ENCODE results near the gene RUNX2. TPM values are rescaled to one million over a fixed set of nuclear protein-coding genes. Genes with fewer than 3 reads are reported as not detected.

The RUNX2 gene
- total RNA-seq, 6 experiments from 2014 or later: 7.4 to 12.7 (median 10.8) TPM

GRCh38 chr6:45626087-45626891 lies 298.2 kb downstream of the RUNX2 start:
- no peaks in the 10 kb centered on the region for H3K9me3 Mint-ChIP-seq
- peak overlapping the region; percentile 95 for H3K27ac Mint-ChIP-seq
- no peaks in the 10 kb centered on the region for H3K36me3 Mint-ChIP-seq (ENCODE audit: low read depth)
- no peak for TF ChIP-seq CTCF (IDR thresholded peaks at IDR 0.05)
- H3K4me1 Mint-ChIP-seq (ENCODE audit: low read depth): peaks cover 46% of the 10 kb centered on the region
- peak overlapping the region; percentile 77 for H3K4me3 Mint-ChIP-seq
- peak; percentile 93 for DNase-seq
- peaks cover 3% of the 10 kb centered on the region; the same call in 1 of the 2 replicates for H3K27me3 Mint-ChIP-seq (ENCODE audit: insufficient read depth)

GRCh38 chr6:45630314-45630713 lies 302.2 kb downstream of the RUNX2 start:
- Mint-ChIP-seq H3K9me3 (no peaks in the 10 kb centered on the region), H3K4me3 (no peak overlapping the region), H3K36me3 (ENCODE audit: low read depth) (no peaks in the 10 kb centered on the region), H3K27me3 (ENCODE audit: insufficient read depth) (peaks cover 5% of the 10 kb centered on the region), H3K27ac (peak overlapping the region; percentile 50; the same call in 1 of the 2 replicates), H3K4me1 (ENCODE audit: low read depth) (peaks cover 38% of the 10 kb centered on the region)
- no peak for TF ChIP-seq CTCF (IDR thresholded peaks at IDR 0.05)
- DNase-seq: no peak

- Mint-ChIP-seq H3K4me3 (no peak overlapping the region), H3K27ac (peak overlapping the region; percentile 50)
Observed at GRCh38 chr6:45630801-45631200, 302.7 kb downstream of the RUNX2 start.

DNA sequence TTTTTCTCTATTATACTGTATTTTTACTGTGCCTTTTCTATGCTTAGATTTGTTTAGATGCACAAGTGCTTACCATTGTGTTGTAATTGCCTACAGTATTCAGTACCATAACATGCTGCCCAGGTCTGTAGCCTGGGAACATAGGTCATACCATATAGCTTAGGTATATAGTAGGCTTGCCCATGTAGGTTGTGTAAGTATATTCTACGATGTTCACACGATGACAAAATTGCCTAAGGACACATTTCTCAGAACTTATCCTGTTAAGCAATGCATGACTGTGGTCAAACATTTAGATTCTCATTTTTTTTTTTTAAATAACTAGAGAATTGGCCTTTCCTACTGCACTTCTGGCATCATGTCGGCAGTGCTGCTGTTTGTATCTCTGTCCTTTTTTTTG lies 303.3 kb downstream of the RUNX2 start:
- no peaks in the 10 kb centered on the region for H3K9me3 Mint-ChIP-seq
- H3K4me1 Mint-ChIP-seq (ENCODE audit: low read depth): peaks cover 28% of the 10 kb centered on the region
- H3K4me3 Mint-ChIP-seq: no peak overlapping the region
- H3K36me3 Mint-ChIP-seq (ENCODE audit: low read depth): no peaks in the 10 kb centered on the region
- DNase-seq: no peak
- no peak for TF ChIP-seq CTCF (IDR thresholded peaks at IDR 0.05)
- peaks cover 5% of the 10 kb centered on the region for H3K27me3 Mint-ChIP-seq (ENCODE audit: insufficient read depth)
- H3K27ac Mint-ChIP-seq: no peak overlapping the region

More at GRCh38 chr6:45630801-45631200, 302.7 kb downstream of the RUNX2 start:
- Mint-ChIP-seq H3K4me1 (ENCODE audit: low read depth) (peaks cover 34% of the 10 kb centered on the region), H3K36me3 (ENCODE audit: low read depth) (no peaks in the 10 kb centered on the region), H3K9me3 (no peaks in the 10 kb centered on the region), H3K27me3 (ENCODE audit: insufficient read depth) (peaks cover 5% of the 10 kb centered on the region)
- no peak for TF ChIP-seq CTCF (IDR thresholded peaks at IDR 0.05)
- DNase-seq: no peak

GRCh38 chr6:45633272-45633908 lies 305.3 kb downstream of the RUNX2 start:
- TF ChIP-seq CTCF (IDR thresholded peaks at IDR 0.05): no peak
- Mint-ChIP-seq H3K36me3 (ENCODE audit: low read depth) (no peaks in the 10 kb centered on the region), H3K9me3 (no peaks in the 10 kb centered on the region), H3K4me1 (ENCODE audit: low read depth) (peaks cover 20% of the 10 kb centered on the region), H3K27ac (no peak overlapping the region), H3K4me3 (no peak overlapping the region), H3K27me3 (ENCODE audit: insufficient read depth) (peaks cover 5% of the 10 kb centered on the region)
- DNase-seq: no peak

All from HFFc6 (cell line).